ENCODE results near the gene HIPK3. TPM values are rescaled to one million over a fixed set of nuclear protein-coding genes. Genes with fewer than 3 reads are reported as not detected.

The HIPK3 gene
- polyA plus RNA-seq, 1 donor from 2014 or later = 25.5 TPM

GRCh38 chr11:33347490-33348125 lies 90.4 kb downstream of the HIPK3 start:
- Histone ChIP-seq H3F3A (ENCODE audit: insufficient read depth, low read length, poor library complexity, severe bottlenecking) (no peaks in the 10 kb centered on the region), H2AFZ (ENCODE audit: low read depth, low read length) (no peak overlapping the region), H3K9me3 (ENCODE audit: low read length) (no peaks in the 10 kb centered on the region), H3K27me3 (ENCODE audit: insufficient read depth, low read depth, low read length) (no peaks in the 10 kb centered on the region), H3K79me2 (replicated peaks; ENCODE audit: insufficient read depth, low read length) (no peaks in the 10 kb centered on the region), H3K4me2 (ENCODE audit: low read length) (no peak overlapping the region), H3K4me3 (ENCODE audit: low read length) (no peak overlapping the region), H3K36me3 (ENCODE audit: insufficient read depth, low read length) (peaks cover 5% of the 10 kb centered on the region), H3K9me2 (ENCODE audit: insufficient read depth, low read length) (no peaks in the 10 kb centered on the region), H4K20me1 (ENCODE audit: insufficient read depth) (no peaks in the 10 kb centered on the region), H3K9ac (ENCODE audit: low read length) (no peak overlapping the region), H3K27ac (ENCODE audit: low read length) (no peak overlapping the region)
- TF ChIP-seq CTCF (IDR thresholded peaks at IDR 0.05; ENCODE audit: poor library complexity, severe bottlenecking) (no peak), POLR2AphosphoS5 (IDR thresholded peaks at IDR 0.05) (no peak), REST (IDR thresholded peaks at IDR 0.05; ENCODE audit: borderline replicate concordance) (no peak), MXI1 (conservative IDR thresholded peaks at IDR 0.05; ENCODE audit: poor library complexity, severe bottlenecking) (no peak)

GRCh38 chr11:33350287-33350686 lies 93.1 kb downstream of the HIPK3 start:
- H3K27ac ChIP-seq (ENCODE audit: low read length) = no peak overlapping the region
- peaks cover 11% of the 10 kb centered on the region for H3K36me3 ChIP-seq (ENCODE audit: insufficient read depth, low read length)
- TF ChIP-seq SMC3 (conservative IDR thresholded peaks at IDR 0.05; ENCODE audit: poor library complexity) = no peak
- TF ChIP-seq EZH2 (IDR thresholded peaks at IDR 0.05; ENCODE audit: borderline replicate concordance, insufficient read depth, low read length, poor library complexity, severe bottlenecking) = no peak
- TF ChIP-seq TAF1 (IDR thresholded peaks at IDR 0.05; ENCODE audit: low read depth) = no peak
- no peak for TF ChIP-seq EP300 (conservative IDR thresholded peaks at IDR 0.05; ENCODE audit: poor library complexity, severe bottlenecking)
- TF ChIP-seq POLR2AphosphoS5 (IDR thresholded peaks at IDR 0.05) = no peak
- TF ChIP-seq REST (IDR thresholded peaks at IDR 0.05; ENCODE audit: borderline replicate concordance) = no peak
- TF ChIP-seq RAD21 (conservative IDR thresholded peaks at IDR 0.05) = no peak
- TF ChIP-seq MXI1 (conservative IDR thresholded peaks at IDR 0.05; ENCODE audit: poor library complexity, severe bottlenecking) = no peak
- TF ChIP-seq CTCF (IDR thresholded peaks at IDR 0.05; ENCODE audit: poor library complexity, severe bottlenecking) = no peak
- no peaks in the 10 kb centered on the region for H3K9me2 ChIP-seq (ENCODE audit: insufficient read depth, low read length)
- no peaks in the 10 kb centered on the region for H3K9me3 ChIP-seq (ENCODE audit: low read length)
- no peaks in the 10 kb centered on the region for H3K79me2 ChIP-seq (replicated peaks; ENCODE audit: insufficient read depth, low read length)
- no peaks in the 10 kb centered on the region for H3K27me3 ChIP-seq (ENCODE audit: insufficient read depth, low read depth, low read length)
- H3K4me3 ChIP-seq (ENCODE audit: low read length) = no peak overlapping the region
- H3K9ac ChIP-seq (ENCODE audit: low read length) = no peak overlapping the region
- no peaks in the 10 kb centered on the region for H4K20me1 ChIP-seq (ENCODE audit: insufficient read depth)
- H3F3A ChIP-seq (ENCODE audit: insufficient read depth, low read length, poor library complexity, severe bottlenecking) = no peaks in the 10 kb centered on the region
- no peak overlapping the region for H2AFZ ChIP-seq (ENCODE audit: low read depth, low read length)
- no peak overlapping the region for H3K4me2 ChIP-seq (ENCODE audit: low read length)

Measured in neural cell (in vitro differentiated cells).